Type B pancreatic cell (in vitro differentiated cells): ENCODE measurements around the gene COL4A2. TPM values are rescaled to one million over a fixed set of nuclear protein-coding genes. Genes with fewer than 3 reads are reported as not detected.

Source experiments
- DNase-seq: peaks from one replicate; pipeline ENCODE4 v3.0.0; 2021; ENCODE audit warnings: mixed read lengths; ENCODE audit not compliant: unreplicated experiment; ENCODE audit errors: extremely low spot score
- H3K27ac Mint-ChIP-seq: 2 replicates; pipeline ENCODE4 v1.8.0; 2021; ENCODE audit warnings: mild to moderate bottlenecking, mixed read lengths
- H3K27me3 Mint-ChIP-seq: 2 replicates; pipeline ENCODE4 v1.8.0; 2021; ENCODE audit warnings: mixed read lengths
- H3K36me3 Mint-ChIP-seq: 2 replicates; pipeline ENCODE4 v1.8.0; 2021; ENCODE audit warnings: mixed read lengths
- H3K4me1 Mint-ChIP-seq: one replicate; pipeline ENCODE4 v1.8.0; 2021; ENCODE audit warnings: mixed read lengths; ENCODE audit not compliant: unreplicated experiment
- H3K4me3 Mint-ChIP-seq: 2 replicates; pipeline ENCODE4 v1.8.0; 2021; ENCODE audit warnings: mild to moderate bottlenecking, mixed read lengths
- H3K9me3 Mint-ChIP-seq: 2 replicates; pipeline ENCODE4 v1.8.0; 2021; ENCODE audit warnings: mixed read lengths
- CTCF ChIP-seq: fragments of 200-600 bp; sonication (generic); conservative IDR thresholded peaks from 2 replicates; pipeline ENCODE4 v1.5.0; 2021; ENCODE audit warnings: antibody characterized with exemption, mild to moderate bottlenecking
- total RNA-seq: library from RNA; stranded (reverse); gene quantifications from 2 replicates; pipeline ENCODE4 v1.2.1, GENCODE V29; 2021; ENCODE audit warnings: low replicate concordance

COL4A2 gene
- total RNA-seq, 1 donor from 2014 or later = 145 TPM

GRCh38 chr13:110338441-110339101 is 31.5 kb downstream of the COL4A2 start:
- TF ChIP-seq CTCF = no peak
- no peak overlapping the region for H3K4me3 Mint-ChIP-seq
- peaks cover 21% of the 10 kb centered on the region for H3K4me1 Mint-ChIP-seq
- H3K27me3 Mint-ChIP-seq = no peaks in the 10 kb centered on the region
- peak overlapping the region; percentile 34 for H3K27ac Mint-ChIP-seq
- H3K9me3 Mint-ChIP-seq = peaks cover 12% of the 10 kb centered on the region
- H3K36me3 Mint-ChIP-seq = peaks cover 25% of the 10 kb centered on the region
- no peak for DNase-seq

- no peak overlapping the region for H3K4me3 Mint-ChIP-seq
- peaks cover 21% of the 10 kb centered on the region for H3K4me1 Mint-ChIP-seq
- peaks cover 28% of the 10 kb centered on the region for H3K36me3 Mint-ChIP-seq
- no peak for DNase-seq
- no peak for TF ChIP-seq CTCF
- H3K9me3 Mint-ChIP-seq = peaks cover 11% of the 10 kb centered on the region
- peak overlapping the region; percentile 34 for H3K27ac Mint-ChIP-seq
- no peaks in the 10 kb centered on the region for H3K27me3 Mint-ChIP-seq
These were observed 32.2 kb downstream of the COL4A2 start for GRCh38 chr13:110339263-110339662.

GRCh38 chr13:110339975-110340550 is 33.0 kb downstream of the COL4A2 start:
- peaks cover 24% of the 10 kb centered on the region for H3K36me3 Mint-ChIP-seq

GRCh38 chr13:110340812-110341444 is 33.8 kb downstream of the COL4A2 start:
- TF ChIP-seq CTCF = no peak
- Mint-ChIP-seq H3K4me3 (no peak overlapping the region), H3K27me3 (no peaks in the 10 kb centered on the region), H3K36me3 (peaks cover 19% of the 10 kb centered on the region), H3K27ac (no peak overlapping the region), H3K4me1 (peaks cover 21% of the 10 kb centered on the region), H3K9me3 (peaks cover 10% of the 10 kb centered on the region)
- DNase-seq = no peak

More at GRCh38 chr13:110339975-110340550, 33.0 kb downstream of the COL4A2 start:
- DNase-seq = no peak
- peaks cover 10% of the 10 kb centered on the region for H3K9me3 Mint-ChIP-seq
- no peak for TF ChIP-seq CTCF
- no peak overlapping the region for H3K4me3 Mint-ChIP-seq
- H3K4me1 Mint-ChIP-seq = peaks cover 21% of the 10 kb centered on the region
- H3K27me3 Mint-ChIP-seq = no peaks in the 10 kb centered on the region
- no peak overlapping the region for H3K27ac Mint-ChIP-seq

- H3K27ac Mint-ChIP-seq = no peak overlapping the region
- H3K36me3 Mint-ChIP-seq = peaks cover 16% of the 10 kb centered on the region
- peaks cover 21% of the 10 kb centered on the region for H3K4me1 Mint-ChIP-seq
- no peaks in the 10 kb centered on the region for H3K27me3 Mint-ChIP-seq
- no peak overlapping the region for H3K4me3 Mint-ChIP-seq
- DNase-seq = no peak
- H3K9me3 Mint-ChIP-seq = peaks cover 10% of the 10 kb centered on the region
- no peak for TF ChIP-seq CTCF
These were observed 34.6 kb downstream of the COL4A2 start for GRCh38 chr13:110341445-110342244.
